OCI-LY7 (cell line): ENCODE data around the gene RAB17.

Experiments
- EZH2phosphoT487 ChIP-seq: fragments of 200-600 bp; sonication (generic); IDR thresholded peaks from 2 replicates; pipeline ENCODE4 v1.6.1; 2018; ENCODE audit warnings: low read depth, borderline replicate concordance, mild to moderate bottlenecking, mixed run types, antibody characterized with exemption, low read length, moderate library complexity, mixed read lengths
- TF ChIP-seq, protein P1 (sequence below): fragments of 200-600 bp; sonication (generic); conservative IDR thresholded peaks from 2 replicates; pipeline ENCODE4 v1.5.1; 2014; ENCODE audit warnings: mild to moderate bottlenecking, antibody characterized with exemption, low read length, moderate library complexity, mixed read lengths

DNA sequence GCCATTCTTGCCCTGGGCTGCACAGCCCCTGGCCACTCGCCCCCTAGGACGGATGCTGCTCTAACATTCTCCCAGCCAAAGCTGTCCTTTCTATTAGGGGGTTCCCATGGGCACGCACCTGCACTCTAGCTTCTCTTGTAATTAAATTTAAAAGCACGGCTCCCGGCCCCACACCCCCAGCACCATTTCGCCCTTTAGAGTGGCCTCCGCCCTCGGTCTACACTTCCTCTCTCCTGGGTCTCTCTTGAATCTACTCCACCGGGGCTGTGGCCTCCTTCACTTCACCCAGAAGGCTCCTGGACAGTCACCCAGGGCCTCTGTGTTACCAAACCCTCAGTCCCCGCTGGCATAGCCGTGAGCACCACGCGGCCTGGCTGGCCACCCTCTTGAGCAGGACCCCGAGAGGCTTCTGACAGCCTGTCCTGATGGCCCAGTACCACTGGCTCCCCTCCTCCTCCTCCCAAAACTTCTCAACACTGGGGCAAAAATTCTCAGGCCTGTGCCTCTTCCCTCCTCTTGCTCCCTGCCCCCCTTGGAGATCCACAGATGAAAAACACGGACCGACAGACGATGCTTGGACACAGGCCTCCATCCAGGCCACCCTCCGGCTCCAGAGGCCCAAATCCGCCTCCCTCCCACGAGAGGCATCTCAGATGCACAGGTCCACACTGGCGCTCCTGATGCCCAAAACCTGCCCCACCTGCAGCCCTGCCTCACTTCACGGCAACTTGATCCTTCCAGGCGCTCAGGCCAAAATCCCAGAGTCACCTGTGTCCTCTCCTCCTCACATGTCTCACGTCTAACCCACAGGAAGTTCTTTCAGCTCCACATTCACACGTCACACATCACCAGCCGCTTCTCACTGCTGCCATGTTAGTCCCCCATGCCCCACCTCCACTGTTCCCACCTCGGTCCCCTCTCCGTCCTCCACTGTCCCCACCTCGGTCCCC lies 6.9 kb upstream of the RAB17 start:
- TF ChIP-seq, protein P1, sequence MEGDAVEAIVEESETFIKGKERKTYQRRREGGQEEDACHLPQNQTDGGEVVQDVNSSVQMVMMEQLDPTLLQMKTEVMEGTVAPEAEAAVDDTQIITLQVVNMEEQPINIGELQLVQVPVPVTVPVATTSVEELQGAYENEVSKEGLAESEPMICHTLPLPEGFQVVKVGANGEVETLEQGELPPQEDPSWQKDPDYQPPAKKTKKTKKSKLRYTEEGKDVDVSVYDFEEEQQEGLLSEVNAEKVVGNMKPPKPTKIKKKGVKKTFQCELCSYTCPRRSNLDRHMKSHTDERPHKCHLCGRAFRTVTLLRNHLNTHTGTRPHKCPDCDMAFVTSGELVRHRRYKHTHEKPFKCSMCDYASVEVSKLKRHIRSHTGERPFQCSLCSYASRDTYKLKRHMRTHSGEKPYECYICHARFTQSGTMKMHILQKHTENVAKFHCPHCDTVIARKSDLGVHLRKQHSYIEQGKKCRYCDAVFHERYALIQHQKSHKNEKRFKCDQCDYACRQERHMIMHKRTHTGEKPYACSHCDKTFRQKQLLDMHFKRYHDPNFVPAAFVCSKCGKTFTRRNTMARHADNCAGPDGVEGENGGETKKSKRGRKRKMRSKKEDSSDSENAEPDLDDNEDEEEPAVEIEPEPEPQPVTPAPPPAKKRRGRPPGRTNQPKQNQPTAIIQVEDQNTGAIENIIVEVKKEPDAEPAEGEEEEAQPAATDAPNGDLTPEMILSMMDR = no peak
- no peak for TF ChIP-seq EZH2phosphoT487
